HG03175 (cell line): ENCODE measurements around the gene PKP4.

Source experiments
- ATAC-seq: cut with Tn5 transposase; IDR thresholded peaks from one replicate; pipeline ENCODE4 v1.9.1; 2021; ENCODE audit warnings: mild to moderate bottlenecking, moderate library complexity; ENCODE audit not compliant: unreplicated experiment

The PKP4 gene

DNA sequence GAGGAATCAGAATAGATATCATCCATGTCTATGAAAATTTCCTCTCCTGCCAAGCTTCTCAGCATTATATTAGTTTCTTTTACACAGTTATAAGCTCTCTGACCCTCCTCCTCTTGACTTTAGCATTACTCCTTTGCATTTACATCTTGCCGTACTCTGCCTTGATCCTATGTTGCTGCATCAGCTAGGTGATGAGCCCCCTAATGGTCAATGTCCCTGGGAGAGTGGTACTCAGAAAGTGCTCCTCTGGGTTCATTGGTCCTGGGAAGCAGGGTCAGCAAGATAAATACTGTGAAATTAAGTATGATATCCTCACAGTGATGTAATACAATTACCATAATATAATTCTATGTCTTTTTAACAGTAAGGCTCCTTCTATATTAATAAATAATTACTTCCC is 74.1 kb downstream of the PKP4 start:
- no peak for ATAC-seq

DNA sequence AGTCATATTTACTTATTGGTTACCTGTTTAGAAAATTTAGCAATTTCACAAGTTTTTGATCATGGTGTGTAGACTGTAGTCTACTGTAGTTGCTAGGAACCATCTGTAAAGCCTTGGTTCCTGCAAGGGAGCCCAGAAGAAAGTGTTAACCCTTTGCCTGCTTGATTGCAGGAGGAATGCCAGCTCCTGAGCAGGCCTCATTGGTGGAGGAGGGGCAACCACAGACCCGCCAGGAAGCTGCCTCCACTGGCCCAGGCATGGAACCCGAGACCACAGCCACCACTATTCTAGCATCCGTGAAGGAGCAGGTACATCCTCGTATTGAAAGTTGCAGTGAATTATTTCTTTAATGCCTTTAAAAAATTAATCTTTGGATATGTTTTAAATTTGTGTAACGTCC is 76.3 kb downstream of the PKP4 start:
- ATAC-seq: no peak

DNA sequence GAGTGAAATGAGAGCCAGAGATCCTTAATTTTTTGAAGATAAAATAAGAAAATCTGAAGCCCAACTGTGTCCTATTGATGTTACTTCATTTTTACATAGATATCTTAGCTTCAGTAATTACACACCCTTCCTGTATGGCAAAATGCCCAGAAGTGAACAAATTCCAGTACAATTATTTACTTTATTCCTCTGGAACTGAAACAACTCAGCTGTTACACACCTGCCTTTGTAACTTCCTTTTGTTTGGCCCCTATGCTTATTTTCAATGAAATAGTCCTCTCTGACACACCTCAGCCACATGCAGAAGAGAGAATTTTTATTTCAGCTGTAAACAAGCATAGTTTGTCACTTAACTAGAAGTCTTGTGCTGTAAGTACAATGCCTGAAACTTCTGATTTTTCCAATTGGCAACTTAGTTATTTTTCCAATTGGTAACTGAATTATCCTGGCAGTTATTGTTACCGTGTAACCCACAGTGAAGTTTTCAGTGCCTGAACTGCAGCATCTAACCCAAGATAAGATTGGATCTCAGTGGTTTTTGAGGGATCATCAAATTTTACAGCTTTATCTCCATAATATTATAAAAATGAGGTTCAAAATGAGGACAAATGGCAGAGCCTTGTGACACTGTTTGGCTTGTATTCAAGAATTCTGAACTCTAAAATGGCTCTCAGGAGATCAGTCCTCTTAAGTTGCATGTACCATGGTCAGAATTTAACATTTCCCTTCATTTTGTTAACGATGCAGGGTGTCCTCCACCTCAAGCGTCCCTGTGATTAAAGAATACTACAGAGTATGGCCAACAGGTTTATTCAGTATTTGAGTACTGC is 82.6 kb downstream of the PKP4 start:
- no peak for ATAC-seq

- no peak for ATAC-seq
These were observed 85.8 kb downstream of the PKP4 start for GRCh38 chr2:158542577-158542976.

DNA sequence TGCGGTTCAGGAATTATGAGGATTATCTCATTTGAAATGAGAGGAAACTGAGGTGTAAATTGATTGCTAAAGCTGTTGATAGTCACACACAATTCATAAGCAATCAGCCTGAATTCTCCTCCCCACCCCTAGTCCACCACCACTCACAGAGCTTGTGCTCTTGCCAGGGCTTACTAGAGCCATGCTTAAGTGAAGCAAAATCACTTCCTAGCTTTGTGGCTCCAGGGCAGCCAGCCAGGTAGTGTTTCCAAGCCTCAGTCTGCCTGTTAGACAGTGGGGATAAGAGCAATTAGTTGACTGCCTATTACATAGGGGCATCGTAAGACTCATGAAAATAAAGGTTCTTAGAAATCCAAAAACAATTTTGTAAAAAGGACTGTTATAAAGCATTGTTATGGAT is 87.2 kb downstream of the PKP4 start:
- no peak for ATAC-seq

DNA sequence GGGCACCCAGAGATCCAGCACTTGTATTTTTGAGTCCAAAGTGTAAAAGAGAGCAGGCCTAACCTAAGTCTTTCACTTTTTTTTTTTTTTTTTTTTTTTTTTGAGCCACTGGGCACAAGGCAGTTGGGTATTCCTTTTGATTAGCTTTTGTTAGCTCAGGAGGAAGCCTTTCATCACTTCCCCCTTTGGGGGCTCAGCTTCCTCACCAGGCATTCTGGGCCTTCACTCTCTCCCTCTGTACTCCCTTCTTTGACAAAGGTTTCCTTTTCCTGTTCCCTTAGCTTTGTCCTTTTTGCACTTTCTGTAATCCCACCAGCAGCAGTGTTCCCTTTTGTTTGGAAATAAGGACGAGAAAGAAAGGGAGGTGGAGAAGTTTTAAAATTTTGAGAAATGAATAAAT is 88.2 kb downstream of the PKP4 start:
- ATAC-seq: no peak

GRCh38 chr2:158546412-158547144 is 89.8 kb downstream of the PKP4 start:
- peak; percentile 79 for ATAC-seq

- no peak for ATAC-seq
These were observed 96.5 kb downstream of the PKP4 start for GRCh38 chr2:158553257-158553656.

- ATAC-seq: no peak
These were observed 98.2 kb downstream of the PKP4 start for GRCh38 chr2:158554996-158555395.

DNA sequence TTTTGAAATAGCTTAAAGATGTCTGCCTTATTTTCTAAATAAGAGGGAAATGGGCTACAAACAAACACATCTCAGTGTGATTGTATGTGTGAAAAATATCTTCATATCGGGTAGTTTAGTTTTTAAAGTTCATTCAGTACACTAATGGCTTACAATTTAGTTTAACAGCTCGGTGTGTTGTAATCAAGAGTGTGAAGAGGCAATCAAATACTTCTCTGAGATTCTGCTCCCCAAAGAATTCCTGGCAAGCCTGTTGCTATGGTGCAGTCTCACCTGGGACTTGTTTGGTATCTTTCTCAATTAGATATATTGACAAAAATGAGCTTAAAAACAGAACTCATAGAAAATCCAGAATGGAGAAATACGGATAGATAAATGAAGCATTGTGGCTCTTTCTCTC is 99.4 kb downstream of the PKP4 start:
- ATAC-seq: no peak

DNA sequence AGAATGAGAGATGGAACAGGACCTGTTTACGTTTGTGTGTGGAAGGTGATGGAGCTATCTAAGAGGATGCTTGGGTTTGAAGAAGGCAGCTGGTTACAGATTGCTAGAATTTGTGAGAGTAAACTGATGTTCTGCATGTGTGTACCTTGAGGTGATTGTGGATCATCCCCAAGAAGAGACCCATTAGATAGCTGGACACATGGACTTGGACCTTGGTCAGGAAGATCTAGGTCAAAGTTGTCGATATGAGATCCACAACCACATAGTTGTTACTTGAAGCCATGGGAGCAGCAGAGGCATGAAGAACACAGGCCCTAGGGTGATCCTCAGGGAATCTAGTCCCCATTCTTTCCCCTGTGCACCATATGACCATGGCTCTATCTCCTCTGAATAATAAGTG is 101.0 kb downstream of the PKP4 start:
- ATAC-seq: no peak

DNA sequence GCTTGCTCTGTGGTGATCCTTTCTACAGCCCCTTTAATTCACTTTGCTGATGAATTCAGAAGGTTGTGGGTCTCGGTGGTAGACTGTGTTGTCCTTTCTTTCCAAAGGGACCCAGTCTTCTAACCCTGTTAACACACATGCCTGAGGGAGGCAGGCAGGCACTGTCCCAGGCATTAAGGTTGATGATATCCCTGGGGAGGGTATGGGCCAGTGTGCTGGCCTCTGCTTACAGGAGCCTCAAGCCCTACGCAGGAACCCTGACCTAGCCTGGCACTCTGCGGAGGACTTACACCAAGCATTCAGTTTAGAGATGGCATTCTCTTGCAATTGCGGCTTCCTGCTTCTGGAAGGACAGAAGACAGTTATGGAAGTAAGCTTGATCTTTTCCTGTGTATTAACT is 102.5 kb downstream of the PKP4 start:
- ATAC-seq: no peak

- ATAC-seq: no peak
These were observed 103.5 kb downstream of the PKP4 start for GRCh38 chr2:158560259-158560658.

DNA sequence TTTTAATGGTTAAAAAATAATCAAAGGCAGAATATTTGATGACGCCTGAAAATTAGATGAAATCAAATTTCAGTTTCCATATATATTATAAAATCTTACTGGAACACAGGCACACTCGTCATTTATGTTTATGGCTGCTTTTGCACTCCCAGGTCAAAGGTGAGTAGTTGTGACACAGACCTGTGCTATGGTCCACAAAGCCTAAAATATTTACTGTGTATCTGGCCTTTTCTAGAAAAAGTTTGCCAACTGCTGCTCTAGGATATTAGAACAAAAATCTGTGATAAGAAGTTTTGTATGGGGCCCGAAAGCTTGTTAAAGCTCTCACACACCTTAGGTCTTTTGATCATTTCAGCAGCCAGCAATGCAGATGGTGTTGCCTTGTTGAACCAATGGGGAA is 104.3 kb downstream of the PKP4 start:
- no peak for ATAC-seq

- ATAC-seq: no peak
These were observed 110.5 kb downstream of the PKP4 start for GRCh38 chr2:158567208-158567607.

DNA sequence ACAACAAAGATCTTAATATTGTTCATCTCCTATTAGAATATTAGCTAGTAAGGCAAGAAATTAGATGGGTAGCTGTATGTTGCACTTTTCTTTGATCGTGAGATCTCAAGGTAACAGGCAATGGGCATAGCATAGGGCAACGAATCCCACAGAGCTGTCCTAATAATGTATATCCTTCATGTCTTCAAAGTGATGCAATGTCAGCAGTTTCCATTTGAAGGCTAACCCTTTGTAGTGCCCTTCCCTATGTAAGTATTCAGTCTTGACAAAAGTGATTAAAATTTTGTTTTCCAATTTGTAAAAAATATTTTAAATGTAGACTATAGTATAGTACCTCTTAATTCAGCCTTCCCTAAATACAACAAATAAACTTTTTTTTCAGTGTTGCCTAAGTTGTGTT is 112.5 kb downstream of the PKP4 start:
- no peak for ATAC-seq

DNA sequence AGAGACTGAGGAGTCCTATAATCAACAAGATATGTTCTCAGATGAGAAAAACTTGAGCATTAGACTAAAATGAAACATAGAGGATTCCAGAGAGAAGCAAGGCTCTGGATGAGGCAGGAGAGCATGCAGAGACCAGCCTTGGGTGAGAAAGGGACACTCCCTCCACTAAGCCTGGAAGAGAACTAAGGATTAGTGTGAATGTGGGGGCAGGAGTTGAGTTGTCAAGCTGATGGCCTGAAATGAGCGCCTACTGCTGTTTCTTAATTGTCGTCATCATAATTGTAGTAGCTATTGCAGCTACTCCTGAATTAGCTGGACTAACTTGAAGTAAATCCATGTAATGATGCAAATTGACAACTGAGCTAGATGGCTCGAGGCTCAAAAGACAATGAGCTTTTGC is 114.1 kb downstream of the PKP4 start:
- no peak for ATAC-seq

DNA sequence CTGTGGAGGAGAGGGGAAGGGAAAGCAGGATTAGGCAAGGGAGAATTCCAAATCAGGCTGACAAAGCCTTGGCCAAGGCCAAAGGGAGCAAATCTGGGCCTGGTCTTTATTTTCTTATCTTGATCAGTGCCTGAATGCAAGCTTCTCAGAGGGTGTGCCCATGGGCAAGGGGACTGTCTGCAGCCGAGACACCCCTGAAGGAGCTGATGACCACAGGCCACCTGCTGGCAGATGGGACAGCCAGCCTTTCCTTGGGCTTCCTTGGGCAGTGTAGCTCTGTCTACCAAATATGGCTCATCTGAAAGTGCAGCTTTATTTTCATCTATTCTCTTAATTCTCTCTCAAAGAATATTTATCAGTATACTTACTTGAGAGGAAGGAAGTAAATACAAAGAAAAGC is 117.0 kb downstream of the PKP4 start:
- no peak for ATAC-seq

- ATAC-seq: no peak
These were observed 118.4 kb downstream of the PKP4 start for GRCh38 chr2:158575051-158575635.

DNA sequence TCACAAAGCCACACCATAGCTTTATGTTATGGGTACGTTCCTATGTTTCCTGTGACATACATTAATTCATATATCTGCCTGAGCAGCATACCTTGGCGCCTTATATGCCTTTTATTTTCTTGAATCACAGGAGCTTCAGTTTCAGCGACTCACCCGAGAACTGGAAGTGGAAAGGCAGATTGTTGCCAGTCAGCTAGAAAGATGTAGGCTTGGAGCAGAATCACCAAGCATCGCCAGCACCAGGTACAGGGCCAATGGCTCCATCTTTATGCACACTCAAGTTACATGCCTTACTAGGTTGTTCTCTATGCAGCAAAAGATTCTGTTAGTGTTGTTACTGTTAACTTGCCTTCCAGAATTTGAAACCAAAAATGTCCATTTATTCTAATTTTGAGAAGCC is 120.4 kb downstream of the PKP4 start:
- ATAC-seq: no peak

GRCh38 chr2:158578703-158579330 is 122.1 kb downstream of the PKP4 start:
- ATAC-seq: peak; percentile 75

GRCh38 chr2:158579928-158580327 is 123.2 kb downstream of the PKP4 start:
- no peak for ATAC-seq
